ENCODE data around the gene TOMM20. TPM values are rescaled to one million over a fixed set of nuclear protein-coding genes. Genes with fewer than 3 reads are reported as not detected.

Gene TOMM20
- total and polyA plus RNA-seq, 2 of the 8 experiments (the other 6 are each of a cell fraction or from before 2014, with no cell fraction given): 71.4 to 168 TPM

DNA sequence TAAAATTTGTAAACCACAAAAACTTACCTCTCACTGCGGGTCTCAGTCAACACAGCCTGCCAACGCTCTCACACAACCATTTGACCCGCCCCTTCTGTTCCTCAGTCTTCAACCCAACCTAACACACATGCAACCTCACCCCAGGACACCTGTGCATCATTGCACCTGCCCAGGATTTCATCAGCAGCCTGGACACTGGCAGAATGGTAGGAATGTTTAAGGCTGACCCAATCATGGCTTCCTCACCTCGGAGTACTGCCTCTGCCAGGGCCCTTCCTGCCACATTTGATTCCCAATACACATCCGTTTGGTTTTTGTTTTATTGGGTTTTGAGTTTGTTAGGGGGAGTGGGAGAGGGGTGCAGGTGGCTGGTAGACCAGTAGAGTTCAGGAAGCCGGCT, 40.7 kb downstream of the TOMM20 start:
- peak overlapping the region; percentile 90 for H2BK12ac ChIP-seq (ENCODE audit: low read depth, low read length)
- no peak overlapping the region for H2BK15ac ChIP-seq (ENCODE audit: low read length)
- H2AK5ac ChIP-seq (ENCODE audit: low read depth, low read length): no peak overlapping the region
- no peak overlapping the region for H3K23ac ChIP-seq (ENCODE audit: insufficient read length)
- peak overlapping the region; percentile 78 for H3K18ac ChIP-seq (ENCODE audit: extremely low read depth, low read length)
- FAIRE-seq: no peak
- H2BK120ac ChIP-seq (replicated peaks; ENCODE audit: low read depth, low read length): peak overlapping the region; percentile 55
- ChIA-PET CTCF (ENCODE audit: partially characterized antibody) (interaction anchor here (1.5 to 2.3 kb wide), 2 partner anchors 8 to 490 kb away, joined by 7 to 8 read pairs; no protein-coding TSS in a partner anchor), POLR2A (ENCODE audit: partially characterized antibody) (interaction anchor here (1.6 kb wide), 1 partner anchor 366 kb away, joined by 3 read pairs; no protein-coding TSS in a partner anchor)
- no peak overlapping the region for H3K4me3 ChIP-seq (ENCODE audit: extremely low read depth in 1 of 4, insufficient read depth in 2 of 4, low read depth in 3 of 4, low read length in 4 of 4)
- no peak for TF ChIP-seq YY1 (IDR thresholded peaks at IDR 0.05; ENCODE audit: low read depth, low read length)
- no peak for TF ChIP-seq POLR2AphosphoS5 (IDR thresholded peaks at IDR 0.05; ENCODE audit: low read depth, low read length)
- TF ChIP-seq CEBPB (IDR thresholded peaks at IDR 0.05; ENCODE audit: low read depth, low read length): 0 out of 2 replicates have a peak, but pooled peaks have one; percentile 5
- no peaks in the 10 kb centered on the region for H3K9me3 ChIP-seq (ENCODE audit: insufficient read depth in 2 of 2, low read depth in 1 of 2, low read length in 1 of 2)
- H3K79me1 ChIP-seq (ENCODE audit: low read depth, low read length): no peaks in the 10 kb centered on the region
- peak overlapping the region; percentile 79; the same call in 1 of the 2 replicates for H4K8ac ChIP-seq (ENCODE audit: extremely low read depth, insufficient read depth, low read length)
- H4K20me1 ChIP-seq (replicated peaks in 1 of 2; ENCODE audit: control insufficient read depth in 1 of 2, insufficient read depth in 2 of 2, low read length in 2 of 2): no peaks in the 10 kb centered on the region
- no peak overlapping the region for H2AFZ ChIP-seq (ENCODE audit: low read length)
- peaks cover 6 to 24% (median 17%) of the 10 kb centered on the region in 4 experiments for H3K4me1 ChIP-seq (replicated peaks in 1 of 4; ENCODE audit: control insufficient read depth in 3 of 4, insufficient read depth in 4 of 4, low read length in 3 of 4)
- no peaks in the 10 kb centered on the region for H3K23me2 ChIP-seq (ENCODE audit: low read depth, low read length)
- H3K56ac ChIP-seq (replicated peaks; ENCODE audit: insufficient read length, low read depth, low read length): no peak overlapping the region
- no peaks in the 10 kb centered on the region for H3K79me2 ChIP-seq (ENCODE audit: control insufficient read depth in 1 of 2, insufficient read depth in 2 of 2, low read length in 2 of 2)
- peak overlapping the region; percentile 86; the same call in 1 of the 2 replicates for H2BK20ac ChIP-seq (ENCODE audit: low read length)
- no peak overlapping the region for H2BK5ac ChIP-seq (ENCODE audit: low read depth, low read length)
- H3K9ac ChIP-seq (replicated peaks in 1 of 4; ENCODE audit: extremely low read depth in 1 of 4, low read depth in 3 of 4, low read length in 3 of 4): no peak overlapping the region
- WGBS, 2 experiments (ENCODE audit: extremely low coverage in 1 of 2, insufficient coverage in 1 of 2, insufficient read length in 1 of 2, insufficient replicate concordance in 2 of 2, low coverage in 1 of 2, low lambda C conversion rate in 2 of 2, missing lambda C conversion rate in 1 of 2): 90% methylated on average over 6 of the region's 6 CpGs; no CpG with 5 or more reads in 1 of the 2 experiments
- H3K27me3 ChIP-seq (replicated peaks in 1 of 4; ENCODE audit: control insufficient read depth in 3 of 4, extremely low read depth in 1 of 4, insufficient read depth in 3 of 4, low read length in 3 of 4): no peaks in the 10 kb centered on the region
- peak overlapping the region; percentile 60 for H4K91ac ChIP-seq (replicated peaks; ENCODE audit: insufficient read length, low read length)
- H3K36me3 ChIP-seq (ENCODE audit: control insufficient read depth in 2 of 4, insufficient read depth in 4 of 4, low read length in 3 of 4): no peaks in the 10 kb centered on the region
- no peak overlapping the region for H4K5ac ChIP-seq (ENCODE audit: insufficient read length, low read depth, low read length)
- H3K4me2 ChIP-seq (ENCODE audit: insufficient read depth in 1 of 2, low read depth in 2 of 2, low read length in 2 of 2): no peak overlapping the region
- H3K14ac ChIP-seq (ENCODE audit: insufficient read length): no peak overlapping the region
- H3K4ac ChIP-seq (replicated peaks; ENCODE audit: insufficient read length, low read depth, low read length): peak overlapping the region; percentile 13
- no peak for DNase-seq (ENCODE audit: low read depth in 1 of 2, low spot score in 2 of 2)
- no peak overlapping the region for H3K27ac ChIP-seq (ENCODE audit: low read depth, low read length)

Data from H1 (cell line).